Endothelial cell of hepatic sinusoid (primary cell): Measurements from ENCODE around the gene THOP1.

Source experiments
- in situ Hi-C: cut with HindIII; loops from 2 replicates; pipeline ENCODE4 v1.10.0; 2017; ENCODE audit warnings: low sequenced_read_pairs

THOP1 gene

GRCh38 chr19:2800506-2800905 is 15.2 kb downstream of the THOP1 start:
- in situ Hi-C loops = no loop called here

DNA sequence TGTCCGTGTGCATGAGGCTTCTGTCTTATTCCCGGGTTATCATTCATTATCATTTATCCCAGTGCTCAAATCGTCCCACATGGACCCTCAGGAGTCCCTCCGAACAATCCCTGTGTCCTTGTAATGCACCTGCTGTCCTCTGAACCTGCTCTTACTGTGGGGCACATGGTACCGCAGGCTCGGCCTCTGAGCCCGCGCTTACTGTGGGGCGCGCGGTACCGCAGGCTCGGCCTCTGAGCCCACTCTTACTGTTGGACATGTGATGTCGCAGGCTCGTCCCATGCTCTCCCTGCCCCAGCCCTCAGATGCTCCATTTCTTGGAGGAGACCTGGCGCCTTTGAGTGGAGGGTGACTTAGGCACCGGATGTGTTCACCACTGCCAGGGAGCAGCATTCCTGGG is 17.5 kb downstream of the THOP1 start:
- in situ Hi-C loops = no loop called here

DNA sequence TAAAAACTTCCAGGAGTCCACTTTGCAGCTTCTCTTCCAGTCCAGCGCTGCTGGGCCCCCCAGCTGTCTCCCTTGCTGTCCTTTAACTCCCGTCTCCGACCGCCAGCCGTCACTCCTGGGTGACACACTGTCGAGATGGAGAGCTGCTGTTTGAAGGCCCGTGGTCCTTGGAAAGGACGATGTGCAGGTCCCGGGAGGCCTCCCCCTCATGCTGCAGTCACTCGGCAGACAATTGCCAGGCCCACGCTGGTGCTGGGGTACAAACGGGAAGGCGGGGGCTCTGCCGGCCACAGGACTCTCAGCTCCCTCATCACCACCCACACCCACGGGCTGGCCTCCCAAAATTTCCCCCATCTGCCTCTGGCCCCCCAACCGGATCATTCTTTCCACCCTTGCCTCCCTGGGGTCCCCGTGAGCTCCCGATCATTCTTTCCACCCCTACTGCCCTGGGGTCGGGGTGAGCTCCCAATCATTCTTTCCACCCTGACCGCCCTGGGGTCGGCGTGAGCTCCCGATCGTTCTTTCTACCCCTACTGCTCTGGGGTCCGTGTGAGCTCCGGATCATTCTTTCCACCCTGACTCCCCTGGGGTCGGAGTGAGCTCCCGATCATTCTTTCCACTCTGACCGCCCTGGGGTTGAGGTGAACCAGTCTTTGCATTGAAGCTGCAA is 18.3 kb downstream of the THOP1 start:
- in situ Hi-C loops = no loop called here

- in situ Hi-C loops = no loop called here
These were observed 19.1 kb downstream of the THOP1 start for GRCh38 chr19:2804156-2805004.

DNA sequence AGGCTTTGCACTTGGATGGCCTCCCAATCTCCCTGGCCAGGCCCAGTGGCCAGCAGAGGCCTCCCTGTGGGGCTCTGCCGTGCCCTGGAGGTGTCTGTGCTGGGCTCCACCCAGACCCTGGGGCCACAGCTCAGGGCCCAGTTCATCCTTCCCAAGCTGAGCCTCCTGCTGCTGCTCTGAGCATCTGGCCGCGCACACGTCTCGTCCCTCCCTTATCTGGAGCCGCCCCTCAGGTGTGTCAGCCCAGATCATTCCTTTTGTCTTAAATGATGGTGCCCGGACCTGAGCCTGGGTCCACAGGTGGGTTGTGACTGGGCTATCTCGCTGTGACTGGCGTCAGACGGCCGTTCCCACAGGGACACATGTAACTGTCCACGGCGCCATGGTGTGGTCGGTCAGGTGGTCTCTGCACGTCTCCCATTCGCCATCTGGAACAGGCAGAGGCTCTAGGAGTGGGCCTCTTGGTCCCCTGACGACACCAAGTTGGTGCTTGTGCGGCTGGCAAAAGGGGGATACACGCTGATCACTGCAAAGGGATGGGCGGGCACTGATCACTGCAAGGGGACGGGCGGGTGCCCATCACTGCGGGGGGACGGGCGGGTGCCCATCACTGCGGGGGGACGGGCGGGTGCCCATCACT is 20.1 kb downstream of the THOP1 start:
- in situ Hi-C loops = no loop called here

- in situ Hi-C loops = no loop called here
These were observed 20.8 kb downstream of the THOP1 start for GRCh38 chr19:2805991-2806649.

DNA sequence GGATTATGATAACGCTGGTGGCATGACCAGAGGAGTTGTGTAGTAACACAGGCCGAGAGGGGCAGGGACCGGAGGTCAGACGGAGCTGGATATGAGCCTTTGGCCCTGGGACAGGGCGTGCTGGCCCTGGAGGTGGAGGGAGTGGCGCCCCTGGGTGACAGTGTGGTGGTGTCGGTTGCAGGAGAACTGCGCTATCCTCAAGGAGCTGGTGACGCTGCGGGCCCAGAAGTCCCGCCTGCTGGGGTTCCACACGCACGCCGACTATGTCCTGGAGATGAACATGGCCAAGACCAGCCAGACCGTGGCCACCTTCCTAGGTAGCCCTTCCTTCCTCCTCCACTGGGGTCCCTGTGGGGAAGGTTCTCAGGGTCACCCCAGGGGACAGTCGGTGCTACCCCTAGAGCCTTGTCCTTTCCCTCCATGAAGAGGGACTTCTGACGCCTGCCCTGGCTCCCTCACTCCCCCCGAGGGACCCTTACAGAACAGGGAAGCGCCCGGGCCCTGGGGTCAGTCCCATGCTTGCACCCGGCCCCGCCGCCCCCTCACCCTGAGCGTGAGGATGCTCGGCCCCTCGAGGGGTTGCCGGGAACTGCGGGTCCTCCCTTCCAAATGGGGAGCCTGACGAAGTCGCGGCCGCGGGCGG is 21.6 kb downstream of the THOP1 start:
- in situ Hi-C loops = no loop called here

DNA sequence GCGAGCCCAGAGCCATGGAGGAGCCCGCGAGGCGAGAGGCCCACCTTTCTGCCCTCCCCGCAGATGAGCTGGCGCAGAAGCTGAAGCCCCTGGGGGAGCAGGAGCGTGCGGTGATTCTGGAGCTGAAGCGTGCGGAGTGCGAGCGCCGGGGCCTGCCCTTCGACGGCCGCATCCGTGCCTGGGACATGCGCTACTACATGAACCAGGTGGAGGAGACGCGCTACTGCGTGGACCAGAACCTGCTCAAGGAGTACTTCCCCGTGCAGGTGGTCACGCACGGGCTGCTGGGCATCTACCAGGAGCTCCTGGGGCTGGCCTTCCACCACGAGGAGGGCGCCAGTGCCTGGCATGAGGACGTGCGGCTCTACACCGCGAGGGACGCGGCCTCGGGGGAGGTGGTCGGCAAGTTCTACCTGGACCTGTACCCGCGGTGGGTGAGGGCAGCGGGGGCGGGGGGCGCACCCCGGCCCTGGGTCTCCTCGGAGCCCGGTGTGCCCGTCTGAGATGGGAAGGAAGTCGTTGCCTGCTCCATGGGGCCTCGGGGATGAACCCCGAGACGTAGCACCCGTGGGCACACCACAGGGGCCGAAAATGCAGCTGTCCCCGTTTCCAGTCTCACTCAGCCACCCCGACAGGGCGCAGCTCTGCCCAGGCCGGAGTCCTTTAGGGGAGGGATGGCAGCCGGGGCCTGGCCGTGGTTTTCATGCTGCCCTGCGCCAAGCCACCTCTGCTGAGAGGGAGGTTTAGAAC is 22.3 kb downstream of the THOP1 start:
- in situ Hi-C loops = no loop called here

GRCh38 chr19:2808129-2808941 is 23.0 kb downstream of the THOP1 start:
- in situ Hi-C loops = no loop called here

- in situ Hi-C loops = no loop called here
These were observed 24.3 kb downstream of the THOP1 start for GRCh38 chr19:2809387-2810140.

DNA sequence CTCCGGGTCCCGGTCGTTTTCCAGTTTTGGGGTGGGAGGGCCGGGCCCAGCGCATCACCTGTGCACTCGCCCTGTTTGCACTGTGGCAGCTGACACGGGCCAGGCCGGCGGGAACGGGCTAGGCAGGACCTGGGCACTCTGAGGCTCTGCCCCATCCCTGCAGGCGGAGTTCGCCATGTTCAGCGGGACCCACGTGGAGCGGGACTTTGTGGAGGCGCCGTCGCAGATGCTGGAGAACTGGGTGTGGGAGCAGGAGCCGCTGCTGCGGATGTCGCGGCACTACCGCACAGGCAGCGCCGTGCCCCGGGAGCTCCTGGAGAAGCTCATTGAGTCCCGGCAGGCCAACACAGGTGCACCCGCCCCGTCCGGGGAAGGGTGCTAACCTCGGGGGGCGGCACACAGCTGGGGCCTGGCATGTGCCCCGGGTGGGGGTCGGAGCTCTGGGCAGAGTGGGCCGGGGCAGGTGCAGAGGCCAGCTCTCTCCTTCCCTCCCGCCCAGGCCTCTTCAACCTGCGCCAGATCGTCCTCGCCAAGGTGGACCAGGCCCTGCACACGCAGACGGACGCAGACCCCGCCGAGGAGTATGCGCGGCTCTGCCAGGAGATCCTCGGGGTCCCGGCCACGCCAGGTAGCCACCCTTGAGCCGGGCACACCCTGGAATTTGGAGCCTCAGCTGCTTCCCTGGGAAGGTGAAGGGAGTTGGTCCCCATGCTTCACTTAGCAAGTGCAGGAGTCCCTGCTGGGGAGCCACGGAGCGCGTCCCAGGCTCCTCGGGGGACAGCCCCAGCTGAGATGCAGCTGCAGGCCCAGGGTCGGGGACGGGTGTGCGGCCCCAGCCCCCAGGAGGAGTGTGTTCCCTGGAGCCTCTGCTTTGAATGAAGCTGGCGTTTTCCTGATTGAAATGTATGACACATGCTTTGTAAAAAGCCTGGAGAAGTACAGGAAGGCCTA is 25.1 kb downstream of the THOP1 start:
- in situ Hi-C loops = no loop called here

GRCh38 chr19:2811221-2811722 is 26.0 kb downstream of the THOP1 start:
- in situ Hi-C loops = no loop called here

- in situ Hi-C loops = no loop called here
These were observed 26.6 kb downstream of the THOP1 start for GRCh38 chr19:2811735-2812413.

DNA sequence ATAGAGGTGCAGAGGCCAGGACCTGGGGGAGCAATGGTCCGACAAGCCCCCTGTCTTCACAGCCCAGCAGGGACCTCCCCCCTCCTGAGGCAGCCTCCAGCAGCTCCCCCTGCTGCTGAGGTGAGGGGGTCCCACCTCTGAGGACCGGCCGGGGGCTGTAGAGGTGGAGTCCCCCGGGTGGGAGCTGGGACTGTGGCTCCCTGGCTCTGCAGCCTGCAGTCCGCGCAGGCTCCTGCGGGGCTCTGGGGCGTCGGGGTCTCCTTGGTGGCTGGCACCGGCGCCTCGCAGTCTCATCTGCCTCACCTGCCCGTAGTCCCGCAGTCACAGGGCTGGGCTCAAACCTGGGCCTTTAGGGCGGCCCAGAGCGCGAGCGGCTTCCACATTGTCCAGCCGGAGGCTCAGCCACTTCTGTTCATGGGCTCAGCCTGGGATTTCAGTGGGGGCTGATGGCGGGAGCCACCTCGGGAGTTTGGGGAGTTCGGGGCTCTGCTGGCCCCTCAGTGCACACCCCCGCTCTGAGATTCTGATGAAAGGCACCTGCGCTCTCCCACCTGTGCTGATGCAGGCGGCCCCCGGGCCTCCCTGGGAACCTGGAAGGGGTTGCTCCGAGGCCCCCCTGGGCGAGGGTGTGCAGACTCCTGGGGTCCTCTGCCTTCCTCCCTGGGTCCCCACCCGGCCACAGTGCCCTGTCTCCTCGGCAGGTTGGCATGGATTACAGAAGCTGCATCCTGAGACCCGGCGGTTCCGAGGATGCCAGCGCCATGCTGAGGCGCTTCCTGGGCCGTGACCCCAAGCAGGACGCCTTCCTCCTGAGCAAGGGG is 27.3 kb downstream of the THOP1 start:
- in situ Hi-C loops = no loop called here

GRCh38 chr19:2813235-2814160 is 28.2 kb downstream of the THOP1 start:
- in situ Hi-C loops = no loop called here
